ENCODE results near the gene ANKH.

DNA sequence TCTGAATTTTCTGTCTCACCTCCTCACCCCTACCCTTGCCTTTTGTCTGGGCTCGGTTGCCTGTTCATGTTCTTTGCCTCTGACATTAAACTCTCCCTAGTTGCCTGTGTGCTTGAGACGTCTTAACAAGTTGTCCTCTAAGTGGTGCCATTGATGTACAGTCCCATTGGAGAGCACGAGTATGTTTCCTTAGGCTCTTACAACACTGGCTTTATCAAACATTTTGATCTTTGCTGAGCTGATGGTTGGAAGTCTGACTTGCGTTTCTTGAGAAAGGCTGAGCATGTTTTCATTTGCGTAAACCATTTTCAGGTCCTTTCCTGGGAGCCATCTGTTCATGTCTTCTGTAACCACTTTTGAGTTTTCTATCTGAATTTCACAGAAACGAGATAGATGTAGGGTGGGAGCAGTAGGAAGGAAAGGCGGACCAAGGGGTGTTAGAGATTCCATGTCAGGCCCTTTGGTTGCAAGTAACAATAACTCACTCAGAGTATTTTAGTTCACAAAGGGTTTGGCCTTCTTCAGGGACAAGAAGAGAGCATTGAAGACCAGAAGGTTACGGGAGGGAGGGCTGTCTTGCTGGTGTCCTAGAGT is 171.7 kb downstream of the ANKH start:
- TF ChIP-seq, protein P1, sequence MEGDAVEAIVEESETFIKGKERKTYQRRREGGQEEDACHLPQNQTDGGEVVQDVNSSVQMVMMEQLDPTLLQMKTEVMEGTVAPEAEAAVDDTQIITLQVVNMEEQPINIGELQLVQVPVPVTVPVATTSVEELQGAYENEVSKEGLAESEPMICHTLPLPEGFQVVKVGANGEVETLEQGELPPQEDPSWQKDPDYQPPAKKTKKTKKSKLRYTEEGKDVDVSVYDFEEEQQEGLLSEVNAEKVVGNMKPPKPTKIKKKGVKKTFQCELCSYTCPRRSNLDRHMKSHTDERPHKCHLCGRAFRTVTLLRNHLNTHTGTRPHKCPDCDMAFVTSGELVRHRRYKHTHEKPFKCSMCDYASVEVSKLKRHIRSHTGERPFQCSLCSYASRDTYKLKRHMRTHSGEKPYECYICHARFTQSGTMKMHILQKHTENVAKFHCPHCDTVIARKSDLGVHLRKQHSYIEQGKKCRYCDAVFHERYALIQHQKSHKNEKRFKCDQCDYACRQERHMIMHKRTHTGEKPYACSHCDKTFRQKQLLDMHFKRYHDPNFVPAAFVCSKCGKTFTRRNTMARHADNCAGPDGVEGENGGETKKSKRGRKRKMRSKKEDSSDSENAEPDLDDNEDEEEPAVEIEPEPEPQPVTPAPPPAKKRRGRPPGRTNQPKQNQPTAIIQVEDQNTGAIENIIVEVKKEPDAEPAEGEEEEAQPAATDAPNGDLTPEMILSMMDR (IDR thresholded peaks at IDR 0.05), result no peak
- no peak for TF ChIP-seq POLR2A (IDR thresholded peaks at IDR 0.05)
